ENCODE data around the gene MUC21. TPM values are rescaled to one million over a fixed set of nuclear protein-coding genes. Genes with fewer than 3 reads are reported as not detected.

The MUC21 gene
- total and polyA plus RNA-seq, 2 of the 8 experiments (the other 6 are each of a cell fraction or from before 2014, with no cell fraction given) = not detected

GRCh38 chr6:30964075-30964474 lies 19.4 kb upstream of the MUC21 start:
- POLR2A ChIA-PET (ENCODE audit: partially characterized antibody) = no interaction called here
- Histone ChIP-seq H2AK5ac (ENCODE audit: low read depth, low read length) (no peak overlapping the region), H3K27ac (ENCODE audit: low read depth, low read length) (no peak overlapping the region), H2AFZ (ENCODE audit: low read length) (no peak overlapping the region), H3K4me2 (ENCODE audit: insufficient read depth in 1 of 2, low read depth in 2 of 2, low read length in 2 of 2) (no peak overlapping the region), H3K4me3 (ENCODE audit: extremely low read depth in 1 of 4, insufficient read depth in 2 of 4, low read depth in 3 of 4, low read length in 4 of 4) (no peak overlapping the region), H3K79me1 (ENCODE audit: low read depth, low read length) (no peaks in the 10 kb centered on the region), H3K4me1 (replicated peaks in 1 of 4; ENCODE audit: control insufficient read depth in 3 of 4, insufficient read depth in 4 of 4, low read length in 3 of 4) (no peaks in the 10 kb centered on the region), H2BK5ac (ENCODE audit: low read depth, low read length) (no peak overlapping the region), H4K8ac (ENCODE audit: extremely low read depth, insufficient read depth, low read length) (peak overlapping the region; percentile 25; the same call in 1 of the 2 replicates), H4K5ac (ENCODE audit: insufficient read length, low read depth, low read length) (no peak overlapping the region), H3K18ac (ENCODE audit: extremely low read depth, low read length) (no peak overlapping the region), H4K91ac (replicated peaks; ENCODE audit: insufficient read length, low read length) (no peak overlapping the region), H3K14ac (ENCODE audit: insufficient read length) (no peak overlapping the region), H3K36me3 (ENCODE audit: control insufficient read depth in 2 of 4, insufficient read depth in 4 of 4, low read length in 3 of 4) (no peaks in the 10 kb centered on the region), H3K56ac (replicated peaks; ENCODE audit: insufficient read length, low read depth, low read length) (no peak overlapping the region), H2BK20ac (ENCODE audit: low read length) (no peak overlapping the region), H3K27me3 (replicated peaks in 1 of 4; ENCODE audit: control insufficient read depth in 3 of 4, extremely low read depth in 1 of 4, insufficient read depth in 3 of 4, low read length in 3 of 4) (no peaks in the 10 kb centered on the region), H3K9ac (replicated peaks in 1 of 4; ENCODE audit: extremely low read depth in 1 of 4, low read depth in 3 of 4, low read length in 3 of 4) (no peak overlapping the region), H3K79me2 (ENCODE audit: control insufficient read depth in 1 of 2, insufficient read depth in 2 of 2, low read length in 2 of 2) (no peaks in the 10 kb centered on the region), H3K4ac (replicated peaks; ENCODE audit: insufficient read length, low read depth, low read length) (no peak overlapping the region), H3K9me3 (ENCODE audit: insufficient read depth in 2 of 2, low read depth in 1 of 2, low read length in 1 of 2) (no peaks in the 10 kb centered on the region), H3K23ac (ENCODE audit: insufficient read length) (no peak overlapping the region), H2BK15ac (ENCODE audit: low read length) (0 out of 2 replicates have a peak overlapping the region, but pooled peaks have one; percentile 12), H2BK12ac (ENCODE audit: low read depth, low read length) (peak overlapping the region; percentile 60; the same call in 1 of the 2 replicates), H4K20me1 (replicated peaks in 1 of 2; ENCODE audit: control insufficient read depth in 1 of 2, insufficient read depth in 2 of 2, low read length in 2 of 2) (no peaks in the 10 kb centered on the region), H2BK120ac (replicated peaks; ENCODE audit: low read depth, low read length) (no peak overlapping the region), H3K23me2 (ENCODE audit: low read depth, low read length) (no peaks in the 10 kb centered on the region; the same call in 1 of the 2 replicates)
- DNase-seq (ENCODE audit: low read depth in 1 of 2, low spot score in 2 of 2) (no peak), FAIRE-seq (no peak)
- CTCF ChIA-PET (ENCODE audit: partially characterized antibody) = interaction anchor here (1.0 to 1.9 kb wide), 3 partner anchors 15 to 41 kb away, joined by 3 to 4 read pairs (median 4); no protein-coding TSS in a partner anchor
- 83% methylated on average over 4 of the region's 4 CpGs; no CpG with 5 or more reads in 1 of the 2 experiments for WGBS, 2 experiments (ENCODE audit: extremely low coverage in 1 of 2, insufficient coverage in 1 of 2, insufficient read length in 1 of 2, insufficient replicate concordance in 2 of 2, low coverage in 1 of 2, low lambda C conversion rate in 2 of 2, missing lambda C conversion rate in 1 of 2)
- TF ChIP-seq TAF7 (optimal IDR thresholded peaks at IDR 0.05; ENCODE audit: borderline replicate concordance, low read depth, low read length) (no peak), ATF2 (IDR thresholded peaks at IDR 0.05; ENCODE audit: low read length) (no peak), BCL11A (IDR thresholded peaks at IDR 0.05; ENCODE audit: low read depth in 2 of 2, low read length in 2 of 2) (no peak), PHF8 (conservative IDR thresholded peaks at IDR 0.05; ENCODE audit: low read depth, low read length) (no peak), JUND (IDR thresholded peaks at IDR 0.05; ENCODE audit: low read length) (no peak), YY1 (IDR thresholded peaks at IDR 0.05; ENCODE audit: low read depth, low read length) (no peak), E2F6 (IDR thresholded peaks at IDR 0.05) (no peak), GABPA (IDR thresholded peaks at IDR 0.05; ENCODE audit: borderline replicate concordance, insufficient read depth, low read length) (no peak), BACH1 (IDR thresholded peaks at IDR 0.05; ENCODE audit: low read length) (no peak), FOSL1 (IDR thresholded peaks at IDR 0.05; ENCODE audit: insufficient read depth, low read depth, low read length) (no peak), JUN (IDR thresholded peaks at IDR 0.05; ENCODE audit: low read depth, low read length) (no peak), EZH2 (IDR thresholded peaks at IDR 0.05; ENCODE audit: low read depth, low read length, severe bottlenecking) (no peak)
